Epithelial cell of proximal tubule (primary cell): ENCODE data around the gene ZNF350. TPM values are rescaled to one million over a fixed set of nuclear protein-coding genes. Genes with fewer than 3 reads are reported as not detected.
A peak's percentile ranks its signal among the peaks of the same experiment; 100 is the strongest.
"Not testable (repeated sequence)": the region's sequence is repeated elsewhere in the genome, so short reads cannot be mapped to it uniquely, and the experiment has no call there.

Source experiments
- DNase-seq: peaks from one replicate; pipeline ENCODE4 v3.0.0-alpha.2; 2011; ENCODE audit warnings: low read depth
- H3K4me3 ChIP-seq: 2 replicates; pipeline ENCODE4 v1.5.1; 2011; ENCODE audit warnings: low read depth, mild to moderate bottlenecking, low read length
- total RNA-seq: library from RNA; depleted of rRNA; stranded (reverse); fragments of >200 nt; gene quantifications from 2 replicates; pipeline ENCODE4 v1.2.3, GENCODE V29; 2015
- TF ChIP-seq, protein P1 (sequence below): conservative IDR thresholded peaks from 2 replicates; pipeline ENCODE4 v1.5.1; 2012; ENCODE audit warnings: low read depth, mild to moderate bottlenecking, low read length

The ZNF350 gene
- total RNA-seq = 2.7 and 4.3 TPM in 2 replicates

GRCh38 chr19:51986309-51987291, at the start of gene ZNF350:
ZNF350 (minus strand) TSS chr19:51986840; CDS start chr19:51974360, 12,480 bp downstream.
- H3K4me3 ChIP-seq = peak within 1 kb of the TSS; percentile 86
- peak; percentile 89 for DNase-seq
- TF ChIP-seq, protein P1, sequence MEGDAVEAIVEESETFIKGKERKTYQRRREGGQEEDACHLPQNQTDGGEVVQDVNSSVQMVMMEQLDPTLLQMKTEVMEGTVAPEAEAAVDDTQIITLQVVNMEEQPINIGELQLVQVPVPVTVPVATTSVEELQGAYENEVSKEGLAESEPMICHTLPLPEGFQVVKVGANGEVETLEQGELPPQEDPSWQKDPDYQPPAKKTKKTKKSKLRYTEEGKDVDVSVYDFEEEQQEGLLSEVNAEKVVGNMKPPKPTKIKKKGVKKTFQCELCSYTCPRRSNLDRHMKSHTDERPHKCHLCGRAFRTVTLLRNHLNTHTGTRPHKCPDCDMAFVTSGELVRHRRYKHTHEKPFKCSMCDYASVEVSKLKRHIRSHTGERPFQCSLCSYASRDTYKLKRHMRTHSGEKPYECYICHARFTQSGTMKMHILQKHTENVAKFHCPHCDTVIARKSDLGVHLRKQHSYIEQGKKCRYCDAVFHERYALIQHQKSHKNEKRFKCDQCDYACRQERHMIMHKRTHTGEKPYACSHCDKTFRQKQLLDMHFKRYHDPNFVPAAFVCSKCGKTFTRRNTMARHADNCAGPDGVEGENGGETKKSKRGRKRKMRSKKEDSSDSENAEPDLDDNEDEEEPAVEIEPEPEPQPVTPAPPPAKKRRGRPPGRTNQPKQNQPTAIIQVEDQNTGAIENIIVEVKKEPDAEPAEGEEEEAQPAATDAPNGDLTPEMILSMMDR = no peak

DNA sequence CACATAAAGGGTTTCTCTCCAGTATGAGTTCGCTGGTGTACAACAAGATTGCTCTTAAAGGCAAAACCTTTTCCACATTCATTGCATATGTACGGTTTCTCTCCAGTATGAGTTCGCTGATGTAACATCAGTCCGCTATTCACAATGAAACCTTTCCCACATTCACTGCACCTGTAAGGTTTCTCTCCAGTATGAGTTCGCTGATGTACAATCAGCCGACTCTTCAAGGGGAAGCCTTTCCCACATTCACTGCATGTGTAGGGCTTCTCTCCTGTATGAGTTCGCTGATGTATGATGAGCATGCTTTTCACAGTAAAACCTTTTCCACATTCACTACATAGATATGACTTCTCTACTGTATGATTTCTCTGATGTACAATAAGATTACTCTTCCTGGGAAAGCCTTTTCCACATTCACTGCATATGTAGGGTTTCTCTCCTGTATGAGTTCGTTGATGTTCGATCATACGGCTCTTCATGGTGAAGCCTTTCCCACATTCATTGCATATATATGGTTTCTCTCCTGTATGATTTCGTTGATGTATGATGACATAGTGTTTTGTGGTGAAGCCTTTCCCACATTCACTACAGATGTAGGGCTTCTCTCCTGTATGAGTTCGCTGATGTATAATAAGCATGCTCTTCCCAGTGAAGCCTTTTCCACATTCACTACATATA, 47.5 kb upstream of the ZNF350 start:
- TF ChIP-seq, protein P1 = no peak
- H3K4me3 ChIP-seq = no peak overlapping the region
- no peak for DNase-seq

- DNase-seq = no peak
- TF ChIP-seq, protein P1 = no peak
- H3K4me3 ChIP-seq = peak overlapping the region; percentile 77
Observed at GRCh38 chr19:52028780-52029123, 42.1 kb upstream of the ZNF350 start.

GRCh38 chr19:52028027-52028779, 41.6 kb upstream of the ZNF350 start, which contains the start of gene ZNF614:
ZNF614 (minus strand) TSS chr19:52028379; CDS start chr19:52025745, 2,634 bp downstream.
- H3K4me3 ChIP-seq = peak within 1 kb of the TSS; percentile 77
- TF ChIP-seq, protein P1 = no peak
- DNase-seq = peak; percentile 52

GRCh38 chr19:52026255-52026990, 39.8 kb upstream of the ZNF350 start:
- not testable (repeated sequence) for DNase-seq, H3K4me3 ChIP-seq

DNA sequence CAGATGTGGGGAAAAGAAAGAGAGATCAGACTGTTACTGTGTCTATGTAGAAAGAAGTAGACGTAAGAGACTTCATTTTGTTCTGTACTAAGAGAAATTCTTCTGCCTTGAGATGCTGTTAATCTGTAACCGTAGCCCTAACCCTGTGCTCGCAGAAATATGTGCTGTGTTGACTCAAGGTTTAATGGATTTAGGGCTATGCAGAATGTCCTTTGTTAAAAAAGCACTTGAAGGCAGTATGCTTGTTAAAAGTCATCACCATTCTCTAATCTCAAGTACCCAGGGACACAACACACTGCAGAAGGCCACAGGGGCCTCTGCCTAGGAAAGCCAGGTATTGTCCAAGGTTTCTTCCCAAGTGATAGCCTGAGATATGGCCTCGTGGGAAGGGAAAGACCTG, 37.8 kb upstream of the ZNF350 start:
- not testable (repeated sequence) for H3K4me3 ChIP-seq, DNase-seq

DNA sequence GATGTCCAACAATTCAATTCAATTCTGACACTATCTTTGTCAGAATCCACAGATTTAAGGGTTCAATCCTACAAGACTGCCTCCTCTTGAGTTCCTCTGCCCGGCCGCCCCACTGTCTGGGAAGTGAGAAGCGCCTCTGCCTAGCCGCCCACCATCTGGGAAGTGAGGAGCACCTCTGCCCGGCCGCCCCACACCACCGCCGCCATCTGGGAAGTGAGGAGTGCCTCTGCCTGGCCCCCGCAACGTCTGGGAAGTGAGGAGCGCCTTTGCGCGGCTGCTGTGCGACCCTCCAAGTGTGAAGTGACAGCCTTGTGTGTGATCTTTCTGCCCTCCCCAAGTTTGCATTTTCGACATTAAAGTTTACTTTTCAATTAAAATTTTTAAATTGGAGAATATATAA, 35.6 kb upstream of the ZNF350 start:
- H3K4me3 ChIP-seq = no peak overlapping the region
- no peak for DNase-seq
- TF ChIP-seq, protein P1 = no peak
